ENCODE measurements around the gene EIF2S3.

GRCh38 chrX:24125028-24125612 lies 70.4 kb downstream of the EIF2S3 start:
- TF ChIP-seq CHD7 (IDR thresholded peaks at IDR 0.05; ENCODE audit: insufficient replicate concordance, low read length), result no peak
- TF ChIP-seq CBX8 (IDR thresholded peaks at IDR 0.05; ENCODE audit: borderline replicate concordance, low read depth, low read length), result no peak
- TF ChIP-seq CHD2 (IDR thresholded peaks at IDR 0.05; ENCODE audit: low read length), result no peak
- no peak for TF ChIP-seq CTCF (IDR thresholded peaks at IDR 0.05; ENCODE audit: control extremely low read depth in 1 of 3, insufficient read depth in 1 of 3, low read depth in 1 of 3, low read length in 3 of 3)
- no peak for TF ChIP-seq SP1 (IDR thresholded peaks at IDR 0.05; ENCODE audit: low read depth, low read length)
- no peak for TF ChIP-seq ZNF274 (IDR thresholded peaks at IDR 0.05; ENCODE audit: borderline replicate concordance, extremely low read depth, low read length)
- TF ChIP-seq POLR2AphosphoS5 (IDR thresholded peaks at IDR 0.05; ENCODE audit: low read depth, low read length), result no peak
- no peak for TF ChIP-seq CHD1 (IDR thresholded peaks at IDR 0.05; ENCODE audit: low read depth, low read length)
- no peak for TF ChIP-seq EP300 (IDR thresholded peaks at IDR 0.05; ENCODE audit: borderline replicate concordance in 1 of 2, low read depth in 2 of 2, low read length in 2 of 2)
- TF ChIP-seq GABPA (IDR thresholded peaks at IDR 0.05; ENCODE audit: borderline replicate concordance, insufficient read depth, low read length), result no peak
- no peak for TF ChIP-seq TAF1 (IDR thresholded peaks at IDR 0.05; ENCODE audit: low read depth, low read length)
- no peak for TF ChIP-seq SRF (IDR thresholded peaks at IDR 0.05; ENCODE audit: low read depth, low read length)

All from H1 (cell line).